ENCODE data around the gene NRG3.

Gene NRG3

DNA sequence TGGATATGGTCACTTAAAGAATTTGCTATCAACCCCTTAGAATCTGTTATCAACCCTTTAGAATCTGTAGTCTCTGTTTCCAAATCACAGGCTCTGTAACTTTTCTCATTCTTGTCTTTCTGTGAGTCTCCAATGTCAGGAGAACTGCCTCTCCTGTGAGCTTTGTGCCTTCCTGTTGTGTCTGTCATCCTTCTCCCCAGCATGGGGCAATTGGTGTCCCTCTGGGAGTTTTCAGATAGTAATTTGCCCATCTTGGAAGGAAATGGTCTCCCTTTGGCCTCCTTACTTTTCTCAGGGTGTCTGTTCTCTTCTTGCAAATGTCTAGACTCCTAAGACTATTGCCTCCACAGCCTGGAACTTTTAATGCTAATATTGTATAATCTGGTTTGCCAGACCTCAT lies 521.9 kb downstream of the NRG3 start:
- no peaks in the 10 kb centered on the region for H3K36me3 ChIP-seq (ENCODE audit: control insufficient read depth, insufficient read depth, low read length)
- DNase-seq (ENCODE audit: extremely low read depth, insufficient read length) = no peak
- TF ChIP-seq, protein P1, sequence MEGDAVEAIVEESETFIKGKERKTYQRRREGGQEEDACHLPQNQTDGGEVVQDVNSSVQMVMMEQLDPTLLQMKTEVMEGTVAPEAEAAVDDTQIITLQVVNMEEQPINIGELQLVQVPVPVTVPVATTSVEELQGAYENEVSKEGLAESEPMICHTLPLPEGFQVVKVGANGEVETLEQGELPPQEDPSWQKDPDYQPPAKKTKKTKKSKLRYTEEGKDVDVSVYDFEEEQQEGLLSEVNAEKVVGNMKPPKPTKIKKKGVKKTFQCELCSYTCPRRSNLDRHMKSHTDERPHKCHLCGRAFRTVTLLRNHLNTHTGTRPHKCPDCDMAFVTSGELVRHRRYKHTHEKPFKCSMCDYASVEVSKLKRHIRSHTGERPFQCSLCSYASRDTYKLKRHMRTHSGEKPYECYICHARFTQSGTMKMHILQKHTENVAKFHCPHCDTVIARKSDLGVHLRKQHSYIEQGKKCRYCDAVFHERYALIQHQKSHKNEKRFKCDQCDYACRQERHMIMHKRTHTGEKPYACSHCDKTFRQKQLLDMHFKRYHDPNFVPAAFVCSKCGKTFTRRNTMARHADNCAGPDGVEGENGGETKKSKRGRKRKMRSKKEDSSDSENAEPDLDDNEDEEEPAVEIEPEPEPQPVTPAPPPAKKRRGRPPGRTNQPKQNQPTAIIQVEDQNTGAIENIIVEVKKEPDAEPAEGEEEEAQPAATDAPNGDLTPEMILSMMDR (IDR thresholded peaks at IDR 0.05; ENCODE audit: insufficient read depth, low read length, poor library complexity, severe bottlenecking) = no peak

DNA sequence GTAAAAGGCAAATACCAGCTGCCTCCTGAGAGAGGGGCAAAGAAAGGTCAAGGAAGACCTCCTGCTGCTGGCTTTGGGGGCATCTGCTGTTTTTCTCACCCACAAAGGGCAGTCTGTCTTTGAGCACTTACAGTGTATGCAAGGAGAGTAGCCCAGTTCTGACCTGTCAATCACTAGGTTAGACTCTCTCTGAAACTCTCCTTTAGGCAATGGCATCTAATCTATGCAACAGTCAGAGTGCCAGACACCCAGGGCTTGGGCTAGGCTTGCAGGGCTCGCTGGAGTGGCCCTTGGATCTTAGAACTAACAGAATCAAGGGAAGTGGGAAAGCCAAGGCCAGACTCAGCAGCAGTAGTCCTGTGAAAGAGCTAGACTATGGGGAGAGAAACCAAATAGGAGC lies 522.9 kb downstream of the NRG3 start:
- DNase-seq (ENCODE audit: extremely low read depth, insufficient read length) = no peak
- Histone ChIP-seq H3K36me3 (ENCODE audit: control insufficient read depth, insufficient read depth, low read length) (no peaks in the 10 kb centered on the region), H3K4me3 (replicated peaks; ENCODE audit: low read depth, low read length) (no peak overlapping the region), H3K27me3 (replicated peaks; ENCODE audit: control insufficient read depth, insufficient read depth, low read length) (no peaks in the 10 kb centered on the region)
- TF ChIP-seq, protein P1 (IDR thresholded peaks at IDR 0.05; ENCODE audit: insufficient read depth, low read length, poor library complexity, severe bottlenecking) = no peak

More for the DNA sequence above, 521.9 kb downstream of the NRG3 start:
- Histone ChIP-seq H3K27me3 (replicated peaks; ENCODE audit: control insufficient read depth, insufficient read depth, low read length) (no peaks in the 10 kb centered on the region), H3K4me3 (replicated peaks; ENCODE audit: low read depth, low read length) (no peak overlapping the region)

DNA sequence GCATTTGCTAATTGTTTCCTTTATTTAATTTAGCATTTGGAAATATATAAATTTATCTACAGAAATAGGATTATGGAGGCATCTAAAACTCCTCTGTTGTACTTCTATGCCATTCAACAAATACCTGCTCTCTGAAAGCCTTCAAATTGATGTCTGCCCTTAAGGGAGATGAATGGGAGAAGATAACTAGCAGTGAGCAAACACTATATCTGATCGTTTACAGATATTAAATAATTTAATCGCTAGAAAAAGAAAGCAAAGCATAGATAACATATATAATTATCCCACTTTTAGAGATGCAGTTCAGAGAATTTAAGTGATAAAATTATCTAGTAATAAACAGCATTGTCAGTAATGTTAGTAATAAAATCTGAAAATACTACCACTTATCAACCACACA lies 524.9 kb downstream of the NRG3 start:
- TF ChIP-seq, protein P1 (IDR thresholded peaks at IDR 0.05; ENCODE audit: insufficient read depth, low read length, poor library complexity, severe bottlenecking) = no peak
- no peak overlapping the region for H3K4me3 ChIP-seq (replicated peaks; ENCODE audit: low read depth, low read length)
- H3K36me3 ChIP-seq (ENCODE audit: control insufficient read depth, insufficient read depth, low read length) = no peaks in the 10 kb centered on the region
- no peak for DNase-seq (ENCODE audit: extremely low read depth, insufficient read length)
- H3K27me3 ChIP-seq (replicated peaks; ENCODE audit: control insufficient read depth, insufficient read depth, low read length) = no peaks in the 10 kb centered on the region

DNA sequence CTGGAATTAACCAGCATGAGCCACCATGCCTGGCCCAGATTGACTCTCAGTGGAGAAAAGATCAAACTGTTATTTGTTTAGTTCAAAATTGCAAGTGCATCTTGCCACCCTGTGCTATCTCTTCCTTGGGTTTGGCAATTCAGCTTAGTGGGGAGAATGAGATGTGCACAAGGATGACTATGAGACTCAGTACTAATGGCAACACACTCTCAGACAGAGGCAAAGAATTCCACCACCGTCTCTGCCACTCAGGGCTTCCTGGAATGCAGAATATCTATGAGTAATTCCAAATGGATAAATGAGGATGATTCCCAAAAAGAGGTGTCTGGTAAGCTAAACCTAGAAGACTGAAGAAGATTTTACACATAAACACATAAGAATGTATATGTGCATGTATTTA lies 525.8 kb downstream of the NRG3 start:
- H3K4me3 ChIP-seq (replicated peaks; ENCODE audit: low read depth, low read length) = no peak overlapping the region
- DNase-seq (ENCODE audit: extremely low read depth, insufficient read length) = no peak
- no peaks in the 10 kb centered on the region for H3K36me3 ChIP-seq (ENCODE audit: control insufficient read depth, insufficient read depth, low read length)
- no peaks in the 10 kb centered on the region for H3K27me3 ChIP-seq (replicated peaks; ENCODE audit: control insufficient read depth, insufficient read depth, low read length)
- TF ChIP-seq, protein P1 (IDR thresholded peaks at IDR 0.05; ENCODE audit: insufficient read depth, low read length, poor library complexity, severe bottlenecking) = no peak

DNA sequence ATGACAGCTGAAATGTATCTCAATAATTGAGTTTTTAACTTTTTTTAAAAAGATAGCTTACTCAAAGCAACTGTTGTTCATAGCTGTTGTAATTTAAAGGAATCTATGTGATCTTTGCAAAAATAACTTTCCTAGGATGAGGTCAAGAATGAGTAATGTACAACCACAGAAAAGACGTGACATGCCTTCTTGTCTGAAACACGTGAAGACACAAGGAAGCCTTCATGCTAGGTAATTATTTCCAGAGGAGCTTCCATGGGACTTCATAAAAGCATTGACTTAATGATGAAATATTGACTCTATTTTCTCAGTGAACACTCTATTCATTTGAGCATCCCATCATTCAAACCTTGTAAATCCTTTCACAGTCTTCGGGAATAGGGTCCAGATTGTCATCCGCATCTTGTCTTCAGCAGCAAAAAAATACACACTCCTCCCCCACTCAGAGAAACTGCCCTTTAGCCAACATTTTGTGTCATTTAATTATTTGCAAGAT lies 528.0 kb downstream of the NRG3 start:
- DNase-seq (ENCODE audit: extremely low read depth, insufficient read length) = no peak
- no peak overlapping the region for H3K4me3 ChIP-seq (replicated peaks; ENCODE audit: low read depth, low read length)
- TF ChIP-seq, protein P1 (IDR thresholded peaks at IDR 0.05; ENCODE audit: insufficient read depth, low read length, poor library complexity, severe bottlenecking) = no peak
- H3K36me3 ChIP-seq (ENCODE audit: control insufficient read depth, insufficient read depth, low read length) = no peaks in the 10 kb centered on the region
- no peaks in the 10 kb centered on the region for H3K27me3 ChIP-seq (replicated peaks; ENCODE audit: control insufficient read depth, insufficient read depth, low read length)

DNA sequence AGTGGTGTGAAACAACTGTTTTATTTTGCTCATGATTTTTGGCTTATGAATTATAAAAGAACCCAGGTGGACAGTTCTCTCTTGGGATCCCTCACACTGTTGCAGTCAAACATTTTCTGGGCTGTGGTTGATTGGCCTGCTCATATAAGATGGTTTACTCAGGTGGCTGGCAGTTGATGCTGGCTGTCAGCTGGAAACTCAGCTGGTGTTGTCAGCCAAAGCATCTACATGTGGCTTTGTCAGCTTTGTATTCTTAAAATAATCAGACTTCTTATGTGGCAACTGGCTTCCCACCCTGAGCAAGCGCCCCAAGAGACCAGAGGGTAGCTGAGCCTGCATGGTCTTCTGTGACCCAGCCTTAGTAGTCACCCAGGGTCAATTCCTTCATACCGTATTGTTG lies 534.7 kb downstream of the NRG3 start:
- DNase-seq (ENCODE audit: extremely low read depth, insufficient read length) = no peak
- Histone ChIP-seq H3K36me3 (ENCODE audit: control insufficient read depth, insufficient read depth, low read length) (no peaks in the 10 kb centered on the region), H3K27me3 (replicated peaks; ENCODE audit: control insufficient read depth, insufficient read depth, low read length) (no peaks in the 10 kb centered on the region), H3K4me3 (replicated peaks; ENCODE audit: low read depth, low read length) (no peak overlapping the region)
- TF ChIP-seq, protein P1 (IDR thresholded peaks at IDR 0.05; ENCODE audit: insufficient read depth, low read length, poor library complexity, severe bottlenecking) = no peak
